Lung (tissue), 12 donors: ENCODE measurements around the gene SFXN5. TPM values are rescaled to one million over a fixed set of nuclear protein-coding genes. Genes with fewer than 3 reads are reported as not detected.

ENCODE experiments used
- ATAC-seq: fragments of 200-7000 bp; cut with Tn5 transposase; one replicate; pipeline ENCODE4 v1.9.1; 2020; ENCODE audit warnings: moderate number of reproducible peaks; ENCODE audit not compliant: insufficient read depth, low FRiP score
- DNase-seq, 3 donors: peaks; one replicate each; pipeline ENCODE4 v3.0.0-alpha.2; 2013 to 2017
- H3K27ac ChIP-seq, 2 donors: one replicate each; pipeline ENCODE4 v1.5.1; 2013; ENCODE audit warnings: mild to moderate bottlenecking in 2 of 2, moderate library complexity in 2 of 2, control low read depth in 1 of 2, inconsistent platforms in 1 of 2, low read depth in 1 of 2, low read length in 1 of 2
- H3K27me3 ChIP-seq, 3 donors: one replicate each; pipeline ENCODE4 v1.5.1; 2013; ENCODE audit warnings: low read length in 2 of 3; ENCODE audit not compliant: control insufficient read depth in 3 of 3, insufficient read depth in 3 of 3
- H3K36me3 ChIP-seq, 4 donors: one replicate each; pipeline ENCODE4 v1.5.1; 2013; ENCODE audit warnings: low read length in 4 of 4, mild to moderate bottlenecking in 1 of 4, moderate library complexity in 1 of 4; ENCODE audit not compliant: control insufficient read depth in 4 of 4, insufficient read depth in 4 of 4
- H3K4me1 ChIP-seq, 5 donors: one replicate each; pipeline ENCODE4 v1.5.1; 2013; ENCODE audit warnings: low read length in 5 of 5, mild to moderate bottlenecking in 2 of 5, moderate library complexity in 1 of 5; ENCODE audit not compliant: control insufficient read depth in 5 of 5, insufficient read depth in 5 of 5
- H3K4me3 ChIP-seq: one replicate; pipeline ENCODE4 v1.5.1; 2013; ENCODE audit warnings: mild to moderate bottlenecking, control low read depth, moderate library complexity
- H3K9ac ChIP-seq, 2 donors: one replicate each; pipeline ENCODE4 v1.5.1; 2013; ENCODE audit warnings: low read length in 2 of 2, control low read depth in 1 of 2; ENCODE audit not compliant: insufficient read depth in 1 of 2
- H3K9me3 ChIP-seq, 4 donors: one replicate each; pipeline ENCODE4 v1.5.1; 2013; ENCODE audit warnings: low read length in 3 of 4, mild to moderate bottlenecking in 1 of 4, moderate library complexity in 1 of 4; ENCODE audit not compliant: control insufficient read depth in 4 of 4, insufficient read depth in 3 of 4
- CTCF ChIP-seq: IDR thresholded peaks from 2 replicates; pipeline ENCODE4 v1.5.1; 2012; ENCODE audit warnings: mild to moderate bottlenecking; ENCODE audit errors: control extremely low read depth, extremely low read depth
- WGBS, 2 donors: extraction: QIAGEN DNeasy Blood & Tissue Kit; methylation state at CpG; one replicate each; pipeline ENCODE4 v1.1.7; 2013; 5-methylcytosine and 5-hydroxymethylcytosine counted together
- polyA plus RNA-seq, 2 donors: library from polyadenylated mRNA; stranded (reverse); fragments of 200-250 nt; gene quantifications; one replicate each; pipeline ENCODE4 v1.2.1, GENCODE V29; 2013
- total RNA-seq, 2 donors: library from RNA; depleted of rRNA in 1 of 2; stranded (reverse); fragments of >200 nt in 1 of 2; gene quantifications; one replicate each; pipeline ENCODE4 v1.2.1, GENCODE V29; 2014 to 2021
- donor health status: control.
- donor health status: control.
- donor health status: Bipolar disorder and iron deficiency.
- donor health status: healthy.
- donor health status: DM: yes; HTN: yes; CAD: no.

The SFXN5 gene
- total and polyA plus RNA-seq, 4 donors = 8.3 to 15.6 (median 9.6) TPM

DNA sequence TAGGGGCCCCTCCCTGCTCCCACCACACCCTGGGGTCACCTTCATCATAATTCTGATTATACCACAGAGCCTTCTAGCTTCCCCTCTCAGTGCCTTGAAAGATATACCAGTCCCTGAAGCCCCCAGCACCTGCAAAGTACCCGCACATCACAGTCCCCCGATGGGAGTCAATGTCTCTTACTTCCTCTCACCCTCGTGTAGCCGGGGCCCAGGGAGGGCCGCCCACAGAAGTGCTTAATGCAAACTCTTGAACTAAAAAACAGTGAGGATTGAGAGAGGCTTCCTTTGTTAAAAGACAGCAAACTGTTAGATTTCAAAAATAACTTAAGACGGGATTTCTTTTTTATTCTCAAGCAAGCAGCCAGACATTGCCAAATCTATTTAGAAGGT, 76.5 kb downstream of the SFXN5 start:
- no peak for ATAC-seq
- no peak overlapping the region for H3K27ac ChIP-seq

GRCh38 chr2:72994282-72994990, 77.1 kb downstream of the SFXN5 start:
- Histone ChIP-seq H3K9ac (no peak overlapping the region), H3K36me3 (peaks cover 0 to 2% (median 0%) of the 10 kb centered on the region in 4 donors), H3K9me3 (no peaks in the 10 kb centered on the region), H3K27ac (no peak overlapping the region), H3K27me3 (no peaks in the 10 kb centered on the region), H3K4me1 (no peaks in the 10 kb centered on the region), H3K4me3 (no peak overlapping the region)
- WGBS, 2 donors = 83 to 96% methylated on average over 10 of the region's 10 CpGs
- no peak for TF ChIP-seq CTCF
- ATAC-seq = no peak
- DNase-seq = no peak

More for the DNA sequence above, 76.5 kb downstream of the SFXN5 start:
- Histone ChIP-seq H3K9me3 (no peaks in the 10 kb centered on the region), H3K4me1 (no peaks in the 10 kb centered on the region), H3K27me3 (no peaks in the 10 kb centered on the region), H3K36me3 (peaks cover 0 to 2% (median 0%) of the 10 kb centered on the region in 4 donors), H3K4me3 (no peak overlapping the region), H3K9ac (no peak overlapping the region)
- WGBS, 2 donors = 71 to 72% methylated on average over 6 of the region's 6 CpGs
- no peak for TF ChIP-seq CTCF
- DNase-seq = no peak

DNA sequence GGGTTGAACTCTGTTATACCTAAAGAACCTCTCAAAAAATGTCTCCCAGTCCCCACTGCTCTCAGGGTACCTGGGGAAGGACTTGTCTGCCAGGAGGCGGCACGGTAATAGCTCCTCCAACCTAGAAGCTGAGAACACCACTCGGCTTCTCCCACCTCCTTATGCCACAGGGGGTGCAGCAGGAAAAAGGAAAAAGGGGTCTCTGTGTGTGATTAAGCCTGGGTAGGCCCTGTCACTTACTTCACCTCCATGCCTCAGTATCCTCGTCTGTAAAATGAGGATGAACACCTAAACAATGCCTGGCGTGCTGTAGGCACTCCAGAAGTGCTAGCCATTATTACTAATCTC, 77.6 kb downstream of the SFXN5 start:
- no peaks in the 10 kb centered on the region for H3K27me3 ChIP-seq
- ATAC-seq = no peak
- H3K4me1 ChIP-seq = no peaks in the 10 kb centered on the region
- no peak overlapping the region for H3K9ac ChIP-seq
- TF ChIP-seq CTCF = no peak
- no peak for DNase-seq
- no peak overlapping the region for H3K4me3 ChIP-seq
- no peaks in the 10 kb centered on the region for H3K9me3 ChIP-seq
- WGBS, 2 donors = 69 to 81% methylated on average over 5 of the region's 5 CpGs
- no peak overlapping the region for H3K27ac ChIP-seq
- H3K36me3 ChIP-seq = peaks cover 0 to 2% (median 0%) of the 10 kb centered on the region in 4 donors
